Measurements from ENCODE around the gene ARMC6. TPM values are rescaled to one million over a fixed set of nuclear protein-coding genes. Genes with fewer than 3 reads are reported as not detected.
A peak's percentile ranks its signal among the peaks of the same experiment; 100 is the strongest.

The ARMC6 gene
- total and polyA plus RNA-seq, 12 donors = 13.4 to 27.9 (median 16.0) TPM

DNA sequence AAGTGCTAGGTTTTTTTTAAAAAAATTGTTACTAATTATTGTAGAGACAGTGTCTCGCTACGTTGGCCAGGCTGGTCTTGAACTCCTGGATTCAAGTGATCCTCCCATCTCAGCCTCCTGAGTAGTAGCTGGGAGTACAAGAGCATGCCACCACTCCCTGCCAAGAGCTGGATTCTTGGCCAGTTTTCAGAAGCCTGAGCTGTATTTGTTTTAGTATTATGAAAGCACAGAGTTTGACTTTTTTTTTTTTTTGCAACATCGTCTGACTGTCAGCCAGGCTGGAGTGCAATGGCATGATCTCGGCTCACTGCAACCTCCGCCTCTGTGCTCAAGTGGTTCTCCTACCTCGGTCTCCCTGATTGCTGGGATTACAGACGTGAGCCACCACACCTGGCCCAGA lies 7.0 kb downstream of the ARMC6 start:
- H3K27me3 ChIP-seq = no peaks in the 10 kb centered on the region
- no peak overlapping the region for H3K4me3 ChIP-seq
- peaks cover 0 to 53% (median 0%) of the 10 kb centered on the region in 9 donors for H3K36me3 ChIP-seq
- peak overlapping the region in 2 of 10 donors; percentile 8 to 45 for H3K27ac ChIP-seq
- 71% methylated on average over 7 of the region's 7 CpGs for WGBS, 2 donors
- DNase-seq (peak in 1 of 2 donors; percentile 29), ATAC-seq (peak in 4 of 8 donors; percentile 32 to 77 (median 42))
- peaks cover 0 to 9% (median 3%) of the 10 kb centered on the region in 9 donors for H3K4me1 ChIP-seq
- no peak for TF ChIP-seq CTCF (IDR thresholded peaks at IDR 0.05)
- intact Hi-C loops (cut with DNase I) = no loop called here
- no peaks in the 10 kb centered on the region for H3K9me3 ChIP-seq

DNA sequence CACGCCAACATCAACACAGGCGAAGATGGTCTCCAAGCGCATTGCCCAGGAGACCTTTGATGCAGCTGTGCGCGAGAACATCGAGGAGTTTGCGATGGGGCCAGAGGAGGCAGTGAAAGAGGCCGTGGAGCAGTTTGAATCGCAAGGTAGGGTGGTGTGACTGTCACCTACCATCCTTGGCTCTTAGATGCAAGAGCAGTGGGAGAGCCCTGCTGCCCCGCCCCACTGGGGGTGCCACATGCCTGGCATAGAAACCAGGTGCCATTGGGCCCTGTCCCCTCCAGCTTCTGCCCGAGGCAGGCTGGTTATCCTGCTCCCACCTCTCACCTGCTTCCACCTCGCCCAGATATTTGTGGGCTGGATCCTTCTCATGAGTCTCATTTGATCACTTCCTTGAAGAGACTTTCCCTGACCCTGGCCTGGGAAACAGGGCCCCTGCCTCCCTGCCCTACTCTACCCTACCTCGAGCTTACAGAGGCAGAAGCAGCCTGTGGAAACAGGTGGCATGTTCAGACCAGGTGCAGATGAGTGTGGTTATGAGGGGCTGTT lies 9.4 kb downstream of the ARMC6 start:
- intact Hi-C loops (cut with DNase I) = no loop called here
- WGBS, 2 donors = 95 to 96% methylated on average over 13 of the region's 13 CpGs
- no peak for TF ChIP-seq CTCF (IDR thresholded peaks at IDR 0.05)
- peaks cover 0 to 6% (median 0%) of the 10 kb centered on the region in 9 donors for H3K4me1 ChIP-seq
- ATAC-seq (no peak), DNase-seq (no peak)
- no peaks in the 10 kb centered on the region for H3K9me3 ChIP-seq
- no peaks in the 10 kb centered on the region for H3K27me3 ChIP-seq
- no peak overlapping the region for H3K27ac ChIP-seq
- no peak overlapping the region for H3K4me3 ChIP-seq
- H3K36me3 ChIP-seq = peaks cover 0 to 65% (median 0%) of the 10 kb centered on the region in 9 donors

DNA sequence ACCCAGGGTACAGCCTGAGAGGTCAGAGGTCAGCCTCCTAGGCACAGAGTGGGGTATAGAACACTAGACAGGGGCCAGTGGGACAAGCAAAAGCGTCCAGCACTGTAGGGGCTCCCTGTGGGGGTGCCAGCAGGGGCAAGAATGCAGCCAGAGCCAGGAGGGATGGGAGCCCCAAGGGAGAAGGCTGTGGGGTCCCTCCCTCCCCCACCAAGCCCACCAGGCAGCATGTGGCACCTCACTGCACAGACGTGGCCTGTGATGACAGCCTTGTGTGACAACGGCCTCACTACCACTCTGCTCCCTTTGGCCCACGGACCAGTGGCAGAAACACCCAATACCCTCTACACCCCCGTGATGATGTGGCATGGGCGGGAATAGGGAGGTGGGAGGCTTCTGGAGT lies 10.1 kb downstream of the ARMC6 start:
- no peak for TF ChIP-seq CTCF (IDR thresholded peaks at IDR 0.05)
- no peak for DNase-seq
- H3K27me3 ChIP-seq = no peaks in the 10 kb centered on the region
- no peak overlapping the region for H3K4me3 ChIP-seq
- H3K27ac ChIP-seq = no peak overlapping the region
- no peaks in the 10 kb centered on the region for H3K9me3 ChIP-seq
- 86 to 90% methylated on average over 6 of the region's 6 CpGs for WGBS, 2 donors
- H3K4me1 ChIP-seq = peaks cover 0 to 6% (median 0%) of the 10 kb centered on the region in 9 donors
- peaks cover 0 to 68% (median 0%) of the 10 kb centered on the region in 9 donors for H3K36me3 ChIP-seq
- peak in 1 of 8 donors; percentile 25 for ATAC-seq
- intact Hi-C loops (cut with DNase I) = no loop called here

- H3K36me3 ChIP-seq = peaks cover 0 to 66% (median 0%) of the 10 kb centered on the region in 9 donors
- DNase-seq (no peak), ATAC-seq (peak in 1 of 8 donors; percentile 20)
- 95 to 97% methylated on average over 6 of the region's 6 CpGs for WGBS, 2 donors
- H3K27ac ChIP-seq = no peak overlapping the region
- H3K9me3 ChIP-seq = no peaks in the 10 kb centered on the region
- no peak overlapping the region for H3K4me3 ChIP-seq
- H3K4me1 ChIP-seq = peaks cover 0 to 6% (median 0%) of the 10 kb centered on the region in 9 donors
- H3K27me3 ChIP-seq = no peaks in the 10 kb centered on the region
- intact Hi-C loops (cut with DNase I) = no loop called here
- TF ChIP-seq CTCF (IDR thresholded peaks at IDR 0.05) = no peak
These were observed 10.5 kb downstream of the ARMC6 start for GRCh38 chr19:19043881-19044280.
